GM12878 (cell line): ENCODE data around the gene IFI27L1. TPM values are rescaled to one million over a fixed set of nuclear protein-coding genes. Genes with fewer than 3 reads are reported as not detected.

Source experiments
- polyA plus RNA-seq, 11 experiments: library from polyadenylated mRNA; depleted of rRNA in 4 of 11; unstranded in 6 of 11; stranded (reverse) in 5 of 11; fragments of >200 nt; fragmentation: Nextera tagmentation in 4 of 11; fragmentation: Illumina TruSeq in 1 of 11; extraction: Ambion mirVana in 4 of 11; extraction: Trizol in 1 of 11; gene quantifications; 1 replicate in 1 of 11; 2 replicates in 10 of 11; pipeline versions ENCODE4 v1.2.1 to v1.2.3, GENCODE V29; 2011 to 2016; ENCODE audit warnings: inconsistent platforms in 2 of 11, missing spikeins in 2 of 11, low read depth in 1 of 11
- total RNA-seq, 4 experiments: library from RNA; depleted of rRNA in 3 of 4; stranded (reverse); fragments of >200 nt in 3 of 4; fragmentation: Illumina TruSeq in 1 of 4; extraction: Trizol in 1 of 4; gene quantifications; 2 replicates each; pipeline versions ENCODE4 v1.2.1 to v1.2.3, GENCODE V29; 2013 to 2021

IFI27L1 gene
- total and polyA plus RNA-seq, 10 of the 15 experiments (the other 5 are each of a cell fraction or from before 2014, with no cell fraction given), result 17.4 to 38.8 (median 27.6) TPM

Other genes starting within 250 kb of the IFI27L1 start
Only the 7 nearest of the 10 such genes appear.
- 46.4 and 53.5 TPM in 2 replicates for gene ASB2, start 104.7 kb upstream of the IFI27L1 start, total RNA-seq (2014; rRNA removed)
- 21.5 and 26.9 TPM in 2 replicates for gene ASB2, start 104.7 kb upstream of the IFI27L1 start, total RNA-seq (2014; rRNA removed; fragmentation: Illumina TruSeq; extraction: Trizol)
- 40.0 and 40.4 TPM in 2 replicates for gene ASB2, start 104.7 kb upstream of the IFI27L1 start, total RNA-seq (2021)
- gene ASB2, start 104.7 kb upstream of the IFI27L1 start, polyA plus RNA-seq (2011; rRNA removed), result 8.5 and 16.9 TPM in 2 replicates
- 12.3 and 21.9 TPM in 2 replicates for gene ASB2, start 104.7 kb upstream of the IFI27L1 start, polyA plus RNA-seq (2014; fragmentation: Illumina TruSeq; extraction: Trizol)
- 1 to 10 TPM; 3.0 to 7.4 TPM for gene ASB2, start 104.7 kb upstream of the IFI27L1 start, polyA plus RNA-seq (2014; fragmentation: Nextera tagmentation; extraction: Ambion mirVana)
- 50.0 and 54.5 TPM in 2 replicates for gene ASB2, start 104.7 kb upstream of the IFI27L1 start, polyA plus RNA-seq (2014; rRNA removed)
- 10 to 100 TPM; 51.7 to 54.8 TPM for gene ASB2, start 104.7 kb upstream of the IFI27L1 start, polyA plus RNA-seq (2016; fragmentation: Nextera tagmentation; extraction: Ambion mirVana)
- gene CCDC197, start 84.0 kb upstream of the IFI27L1 start, total RNA-seq (2014; rRNA removed), result not detected in 2 replicates
- not detected in 2 replicates for gene CCDC197, start 84.0 kb upstream of the IFI27L1 start, total RNA-seq (2014; rRNA removed; fragmentation: Illumina TruSeq; extraction: Trizol)
- gene CCDC197, start 84.0 kb upstream of the IFI27L1 start, total RNA-seq (2021), result not detected in 2 replicates
- 0.12 and 0.16 TPM in 2 replicates for gene CCDC197, start 84.0 kb upstream of the IFI27L1 start, polyA plus RNA-seq (2011; rRNA removed)
- not detected in 2 replicates for gene CCDC197, start 84.0 kb upstream of the IFI27L1 start, polyA plus RNA-seq (2014; fragmentation: Illumina TruSeq; extraction: Trizol)
- gene CCDC197, start 84.0 kb upstream of the IFI27L1 start, polyA plus RNA-seq (2014; fragmentation: Nextera tagmentation; extraction: Ambion mirVana), result not detected
- gene CCDC197, start 84.0 kb upstream of the IFI27L1 start, polyA plus RNA-seq (2014; rRNA removed), result not detected in 2 replicates
- gene CCDC197, start 84.0 kb upstream of the IFI27L1 start, polyA plus RNA-seq (2016; fragmentation: Nextera tagmentation; extraction: Ambion mirVana), result not detected
- gene OTUB2, start 55.0 kb upstream of the IFI27L1 start, total RNA-seq (2014; rRNA removed), result 0.49 and 0.56 TPM in 2 replicates
- gene OTUB2, start 55.0 kb upstream of the IFI27L1 start, total RNA-seq (2014; rRNA removed; fragmentation: Illumina TruSeq; extraction: Trizol), result 0.40 and 0.46 TPM in 2 replicates
- 0.46 and 0.77 TPM in 2 replicates for gene OTUB2, start 55.0 kb upstream of the IFI27L1 start, total RNA-seq (2021)
- gene OTUB2, start 55.0 kb upstream of the IFI27L1 start, polyA plus RNA-seq (2011; rRNA removed), result 0.36 and 0.48 TPM in 2 replicates
- gene OTUB2, start 55.0 kb upstream of the IFI27L1 start, polyA plus RNA-seq (2014; fragmentation: Illumina TruSeq; extraction: Trizol), result 0.41 and 0.47 TPM in 2 replicates
- under 1 TPM; 0.05 to 0.18 TPM for gene OTUB2, start 55.0 kb upstream of the IFI27L1 start, polyA plus RNA-seq (2014; fragmentation: Nextera tagmentation; extraction: Ambion mirVana)
- 0.26 and 0.49 TPM in 2 replicates for gene OTUB2, start 55.0 kb upstream of the IFI27L1 start, polyA plus RNA-seq (2014; rRNA removed)
- gene OTUB2, start 55.0 kb upstream of the IFI27L1 start, polyA plus RNA-seq (2016; fragmentation: Nextera tagmentation; extraction: Ambion mirVana), result under 1 TPM; 0.25 to 0.82 TPM
- 143 and 161 TPM in 2 replicates for gene DDX24, start 108 bp upstream of the IFI27L1 start, total RNA-seq (2014; rRNA removed)
- 159 and 183 TPM in 2 replicates for gene DDX24, start 108 bp upstream of the IFI27L1 start, total RNA-seq (2014; rRNA removed; fragmentation: Illumina TruSeq; extraction: Trizol)
- gene DDX24, start 108 bp upstream of the IFI27L1 start, total RNA-seq (2021), result 179 and 186 TPM in 2 replicates
- 216 and 229 TPM in 2 replicates for gene DDX24, start 108 bp upstream of the IFI27L1 start, polyA plus RNA-seq (2011; rRNA removed)
- gene DDX24, start 108 bp upstream of the IFI27L1 start, polyA plus RNA-seq (2014; fragmentation: Illumina TruSeq; extraction: Trizol), result 266 and 322 TPM in 2 replicates
- gene DDX24, start 108 bp upstream of the IFI27L1 start, polyA plus RNA-seq (2014; fragmentation: Nextera tagmentation; extraction: Ambion mirVana), result 100 to 1,000 TPM; 137 to 176 TPM
- 142 and 153 TPM in 2 replicates for gene DDX24, start 108 bp upstream of the IFI27L1 start, polyA plus RNA-seq (2014; rRNA removed)
- 100 to 1,000 TPM; 208 to 216 TPM for gene DDX24, start 108 bp upstream of the IFI27L1 start, polyA plus RNA-seq (2016; fragmentation: Nextera tagmentation; extraction: Ambion mirVana)
- gene IFI27, start 29.4 kb downstream of the IFI27L1 start, total RNA-seq (2014; rRNA removed), result 1.6 TPM in 2 replicates
- 0.97 and 1.4 TPM in 2 replicates for gene IFI27, start 29.4 kb downstream of the IFI27L1 start, total RNA-seq (2014; rRNA removed; fragmentation: Illumina TruSeq; extraction: Trizol)
- gene IFI27, start 29.4 kb downstream of the IFI27L1 start, total RNA-seq (2021), result 2.0 and 2.9 TPM in 2 replicates
- 31.3 and 45.5 TPM in 2 replicates for gene IFI27, start 29.4 kb downstream of the IFI27L1 start, polyA plus RNA-seq (2011; rRNA removed)
- 1.1 and 1.5 TPM in 2 replicates for gene IFI27, start 29.4 kb downstream of the IFI27L1 start, polyA plus RNA-seq (2014; fragmentation: Illumina TruSeq; extraction: Trizol)
- 1 to 10 TPM; 3.7 to 4.7 TPM for gene IFI27, start 29.4 kb downstream of the IFI27L1 start, polyA plus RNA-seq (2014; fragmentation: Nextera tagmentation; extraction: Ambion mirVana)
- gene IFI27, start 29.4 kb downstream of the IFI27L1 start, polyA plus RNA-seq (2014; rRNA removed), result 1.3 TPM in 2 replicates
- gene IFI27, start 29.4 kb downstream of the IFI27L1 start, polyA plus RNA-seq (2016; fragmentation: Nextera tagmentation; extraction: Ambion mirVana), result 1 to 10 TPM; 3.8 to 5.2 TPM
- gene IFI27L2, start 48.3 kb downstream of the IFI27L1 start, total RNA-seq (2014; rRNA removed), result 109 and 134 TPM in 2 replicates
- gene IFI27L2, start 48.3 kb downstream of the IFI27L1 start, total RNA-seq (2014; rRNA removed; fragmentation: Illumina TruSeq; extraction: Trizol), result 46.9 and 54.2 TPM in 2 replicates
- gene IFI27L2, start 48.3 kb downstream of the IFI27L1 start, total RNA-seq (2021), result 59.5 and 66.9 TPM in 2 replicates
- 21.0 and 41.9 TPM in 2 replicates for gene IFI27L2, start 48.3 kb downstream of the IFI27L1 start, polyA plus RNA-seq (2011; rRNA removed)
- gene IFI27L2, start 48.3 kb downstream of the IFI27L1 start, polyA plus RNA-seq (2014; fragmentation: Illumina TruSeq; extraction: Trizol), result 8.9 and 31.9 TPM in 2 replicates
- 10 to 100 TPM; 26.6 to 61.2 TPM for gene IFI27L2, start 48.3 kb downstream of the IFI27L1 start, polyA plus RNA-seq (2014; fragmentation: Nextera tagmentation; extraction: Ambion mirVana)
- 121 and 126 TPM in 2 replicates for gene IFI27L2, start 48.3 kb downstream of the IFI27L1 start, polyA plus RNA-seq (2014; rRNA removed)
- 10 to 100 TPM; 80.4 to 81.8 TPM for gene IFI27L2, start 48.3 kb downstream of the IFI27L1 start, polyA plus RNA-seq (2016; fragmentation: Nextera tagmentation; extraction: Ambion mirVana)
- 0.06 and 0.22 TPM in 2 replicates for gene PPP4R4, start 93.0 kb downstream of the IFI27L1 start, total RNA-seq (2014; rRNA removed)
- gene PPP4R4, start 93.0 kb downstream of the IFI27L1 start, total RNA-seq (2014; rRNA removed; fragmentation: Illumina TruSeq; extraction: Trizol), result 0.13 and 0.28 TPM in 2 replicates
- 0.13 TPM in 1 of 2 replicates, not detected in the other for gene PPP4R4, start 93.0 kb downstream of the IFI27L1 start, total RNA-seq (2021)
- gene PPP4R4, start 93.0 kb downstream of the IFI27L1 start, polyA plus RNA-seq (2011; rRNA removed), result 0.10 and 0.13 TPM in 2 replicates
- 0.01 TPM in 1 of 2 replicates, not detected in the other for gene PPP4R4, start 93.0 kb downstream of the IFI27L1 start, polyA plus RNA-seq (2014; fragmentation: Illumina TruSeq; extraction: Trizol)
- under 1 TPM in 1 of 2 experiments, not detected in 1; 0.02 TPM for gene PPP4R4, start 93.0 kb downstream of the IFI27L1 start, polyA plus RNA-seq (2014; fragmentation: Nextera tagmentation; extraction: Ambion mirVana)
- not detected in 2 replicates for gene PPP4R4, start 93.0 kb downstream of the IFI27L1 start, polyA plus RNA-seq (2014; rRNA removed)
- gene PPP4R4, start 93.0 kb downstream of the IFI27L1 start, polyA plus RNA-seq (2016; fragmentation: Nextera tagmentation; extraction: Ambion mirVana), result not detected